ENCODE measurements around the gene NID2.

GRCh38 chr14:51989293-51990234, 79.3 kb downstream of the NID2 start, which contains the start of gene RTRAF:
- TF ChIP-seq CTCF (IDR thresholded peaks at IDR 0.05) (peak in 1 of 6 experiments; percentile 10), POLR2A (IDR thresholded peaks at IDR 0.05) (peak; percentile 66 to 87)
